ENCODE results near the gene FIBP. TPM values are rescaled to one million over a fixed set of nuclear protein-coding genes. Genes with fewer than 3 reads are reported as not detected.

FIBP gene
- total RNA-seq, 3 donors from 2014 or later = 35.8 to 52.8 (median 47.0) TPM

DNA sequence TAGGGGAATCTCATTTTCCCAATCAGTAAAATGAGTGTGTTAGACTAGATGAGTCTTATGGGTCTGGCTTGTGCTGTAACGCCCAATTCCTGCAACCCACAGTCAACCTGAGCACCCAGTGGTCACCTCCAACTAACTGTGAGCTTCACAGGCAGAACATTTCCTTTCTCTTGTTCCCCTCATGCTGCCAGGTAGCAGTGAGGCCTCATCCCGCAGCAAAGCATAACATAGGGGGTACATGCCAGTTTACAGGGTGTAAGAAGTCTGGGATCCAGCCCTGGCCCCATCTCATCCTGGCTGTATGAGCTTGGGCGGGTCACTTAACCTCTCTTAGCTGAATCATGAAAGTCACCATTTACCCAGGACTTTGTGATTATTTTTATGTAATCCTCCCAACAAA is 19.4 kb downstream of the FIBP start:
- intact Hi-C loops (cut with DNase I, micrococcal nuclease) = no loop called here
- Histone ChIP-seq H3K4me1 (ENCODE audit: low read depth) (peaks cover 7% of the 10 kb centered on the region), H3K36me3 (ENCODE audit: low read depth) (peaks cover 4% of the 10 kb centered on the region), H3K9me3 (no peaks in the 10 kb centered on the region), H3K4me3 (no peak overlapping the region)
- TF ChIP-seq, protein P1, sequence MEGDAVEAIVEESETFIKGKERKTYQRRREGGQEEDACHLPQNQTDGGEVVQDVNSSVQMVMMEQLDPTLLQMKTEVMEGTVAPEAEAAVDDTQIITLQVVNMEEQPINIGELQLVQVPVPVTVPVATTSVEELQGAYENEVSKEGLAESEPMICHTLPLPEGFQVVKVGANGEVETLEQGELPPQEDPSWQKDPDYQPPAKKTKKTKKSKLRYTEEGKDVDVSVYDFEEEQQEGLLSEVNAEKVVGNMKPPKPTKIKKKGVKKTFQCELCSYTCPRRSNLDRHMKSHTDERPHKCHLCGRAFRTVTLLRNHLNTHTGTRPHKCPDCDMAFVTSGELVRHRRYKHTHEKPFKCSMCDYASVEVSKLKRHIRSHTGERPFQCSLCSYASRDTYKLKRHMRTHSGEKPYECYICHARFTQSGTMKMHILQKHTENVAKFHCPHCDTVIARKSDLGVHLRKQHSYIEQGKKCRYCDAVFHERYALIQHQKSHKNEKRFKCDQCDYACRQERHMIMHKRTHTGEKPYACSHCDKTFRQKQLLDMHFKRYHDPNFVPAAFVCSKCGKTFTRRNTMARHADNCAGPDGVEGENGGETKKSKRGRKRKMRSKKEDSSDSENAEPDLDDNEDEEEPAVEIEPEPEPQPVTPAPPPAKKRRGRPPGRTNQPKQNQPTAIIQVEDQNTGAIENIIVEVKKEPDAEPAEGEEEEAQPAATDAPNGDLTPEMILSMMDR (IDR thresholded peaks at IDR 0.05) = no peak
- ATAC-seq = no peak
- no peak for DNase-seq

DNA sequence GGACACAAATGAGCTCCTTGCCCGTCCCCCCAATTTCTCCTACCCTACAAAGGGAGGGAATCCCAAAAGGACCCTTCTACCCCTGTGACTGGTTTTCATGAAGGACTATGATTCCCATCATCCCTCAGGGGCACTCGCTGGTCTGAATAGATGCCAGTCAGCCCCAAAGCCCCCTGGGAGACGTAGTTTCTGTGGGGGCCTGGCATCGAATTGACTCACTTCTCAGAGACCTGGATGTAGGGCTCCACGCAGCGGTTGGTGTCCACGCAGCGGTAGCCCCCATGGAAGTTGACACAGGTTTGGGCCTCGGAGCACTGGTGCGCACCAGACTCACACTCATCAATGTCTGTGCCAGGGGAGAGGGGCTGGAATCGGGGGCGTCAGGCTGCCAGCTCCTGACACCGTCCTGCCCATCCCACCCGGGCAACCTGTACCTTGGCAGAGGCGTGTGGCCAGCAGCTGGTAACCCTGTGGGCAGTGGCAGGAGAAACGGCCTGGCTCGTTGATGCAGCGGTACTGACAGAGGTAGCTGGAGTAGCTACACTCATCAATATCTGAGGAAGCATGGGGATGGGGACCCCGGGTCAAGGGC is 20.1 kb downstream of the FIBP start:
- H3K9me3 ChIP-seq = no peaks in the 10 kb centered on the region
- peak in 1 of 3 donors; percentile 51 for DNase-seq
- TF ChIP-seq, protein P1 (IDR thresholded peaks at IDR 0.05) = no peak
- peaks cover 4% of the 10 kb centered on the region for H3K4me1 ChIP-seq (ENCODE audit: low read depth)
- H3K36me3 ChIP-seq (ENCODE audit: low read depth) = peaks cover 4% of the 10 kb centered on the region
- intact Hi-C loops (cut with DNase I, micrococcal nuclease) = no loop called here
- no peak for ATAC-seq
- H3K4me3 ChIP-seq = no peak overlapping the region

DNA sequence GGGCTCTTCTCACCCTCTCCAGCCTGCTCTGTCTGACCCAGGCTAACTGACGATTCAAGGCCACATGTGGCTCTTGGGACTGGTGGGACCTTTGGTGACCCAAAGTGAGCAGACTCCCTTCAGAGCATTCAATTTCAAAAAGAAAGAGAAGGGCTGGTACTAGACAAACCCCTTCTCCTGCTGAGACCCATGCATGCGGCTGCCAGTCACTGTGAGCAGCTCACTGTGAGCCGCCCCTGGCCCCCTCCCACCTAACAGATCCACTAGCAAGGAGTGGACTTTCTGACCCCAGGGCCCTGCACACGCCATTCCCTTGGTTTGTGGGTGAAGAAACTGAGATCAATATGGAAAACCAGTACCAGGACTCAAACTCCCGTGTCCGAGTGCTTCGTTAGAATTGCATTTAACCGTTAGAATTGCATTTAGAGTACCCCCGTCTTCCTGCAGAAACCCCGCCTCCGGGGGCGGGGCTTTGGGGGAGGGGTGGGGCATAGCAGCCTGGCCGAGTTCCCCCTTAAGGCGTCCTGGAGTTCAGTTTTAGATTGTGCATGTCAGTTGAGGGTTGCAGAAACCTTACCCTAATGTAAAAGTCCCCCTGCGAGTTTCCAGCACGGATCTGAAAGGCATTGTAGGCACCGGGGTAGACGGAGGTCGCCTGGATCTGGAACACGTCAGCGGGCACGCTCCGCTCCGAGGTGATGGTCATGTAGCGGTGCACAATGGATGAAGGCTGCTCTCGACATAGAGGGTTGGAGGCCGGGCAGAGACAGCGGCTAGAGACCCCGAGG is 20.8 kb downstream of the FIBP start:
- Histone ChIP-seq H3K4me1 (ENCODE audit: low read depth) (no peaks in the 10 kb centered on the region), H3K9me3 (no peaks in the 10 kb centered on the region), H3K36me3 (ENCODE audit: low read depth) (peaks cover 4% of the 10 kb centered on the region), H3K4me3 (no peak overlapping the region)
- ATAC-seq (no peak), DNase-seq (peak in 1 of 3 donors; percentile 51)
- intact Hi-C loops (cut with DNase I, micrococcal nuclease) = no loop called here
- TF ChIP-seq, protein P1 (IDR thresholded peaks at IDR 0.05) = no peak

DNA sequence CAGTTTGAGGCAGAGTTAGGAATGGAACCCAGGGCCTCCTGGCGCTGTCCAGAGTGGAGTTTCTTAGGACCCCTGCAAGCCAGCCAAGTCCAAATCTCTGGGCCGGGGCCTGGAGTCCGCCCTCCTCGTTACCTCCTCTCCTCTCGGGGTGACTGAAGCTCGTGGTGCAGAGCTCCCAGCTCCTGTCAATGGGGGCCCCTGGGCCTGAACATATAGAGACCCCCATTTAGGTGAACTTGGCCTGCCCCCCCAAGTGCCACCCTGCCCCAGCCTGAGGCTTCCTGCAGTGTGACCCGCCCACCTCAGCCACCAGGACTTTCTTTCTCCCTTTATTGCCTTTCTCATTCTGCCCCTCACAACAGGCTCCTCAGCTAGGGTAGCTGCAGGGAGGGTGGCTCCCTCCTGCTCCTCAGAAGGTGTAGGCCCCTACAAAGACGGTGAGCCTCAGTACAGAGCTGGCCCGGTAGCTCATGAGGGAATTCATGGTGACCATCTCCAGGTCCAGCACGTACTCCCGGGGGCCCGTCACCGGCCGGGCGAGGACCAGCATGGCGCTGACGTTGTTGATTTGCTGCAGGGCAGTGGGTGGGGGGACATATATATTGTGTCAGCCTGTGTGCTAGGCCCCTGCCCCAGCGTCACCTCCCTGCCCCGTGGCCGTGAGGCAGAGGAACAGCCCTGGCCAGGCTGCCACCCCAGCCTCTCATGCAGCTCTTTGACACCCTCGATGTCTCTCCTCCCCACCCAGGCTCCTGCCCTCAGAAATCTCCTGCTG is 21.6 kb downstream of the FIBP start:
- Histone ChIP-seq H3K4me1 (ENCODE audit: low read depth) (peaks cover 3% of the 10 kb centered on the region), H3K4me3 (no peak overlapping the region)

DNA sequence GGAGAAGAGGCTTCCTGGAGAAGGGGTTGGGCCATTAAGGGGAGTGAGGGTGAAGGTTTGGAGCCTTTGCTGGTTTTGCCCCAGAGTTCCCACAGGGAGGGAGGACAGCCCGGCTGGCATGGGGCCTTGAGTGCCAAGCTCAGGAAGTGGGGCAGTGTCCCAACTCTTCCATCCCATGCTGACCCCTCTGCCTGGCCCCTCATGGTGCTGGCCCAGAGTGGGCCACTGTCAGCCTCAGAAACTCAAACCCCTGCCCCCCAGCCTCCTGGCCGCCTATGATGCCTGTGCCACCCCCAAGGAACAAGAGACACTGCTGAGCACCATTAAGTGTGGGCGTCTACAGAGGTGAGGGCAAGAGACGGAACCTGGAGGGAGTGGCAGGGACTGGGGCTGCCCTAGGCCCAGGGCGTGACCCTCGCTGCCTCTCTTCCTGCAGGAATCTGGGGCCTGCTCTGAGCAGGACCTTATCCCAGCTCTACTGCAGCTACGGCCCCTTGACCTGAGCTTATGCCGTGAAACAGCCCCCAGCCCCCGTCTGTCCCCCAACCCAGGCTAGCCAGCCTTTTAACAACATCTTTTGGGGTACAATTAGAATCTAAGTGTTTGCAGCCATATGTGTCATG is 22.6 kb downstream of the FIBP start:
- intact Hi-C loops (cut with DNase I, micrococcal nuclease) = no loop called here
- peak in 2 of 3 donors; percentile 14 to 40 for DNase-seq
- TF ChIP-seq, protein P1 (IDR thresholded peaks at IDR 0.05) = no peak
- Histone ChIP-seq H3K4me3 (no peak overlapping the region), H3K9me3 (no peaks in the 10 kb centered on the region), H3K4me1 (ENCODE audit: low read depth) (peaks cover 11% of the 10 kb centered on the region), H3K36me3 (ENCODE audit: low read depth) (peaks cover 4% of the 10 kb centered on the region)
- ATAC-seq = no peak

More for the DNA sequence above, 21.6 kb downstream of the FIBP start:
- TF ChIP-seq, protein P1 (IDR thresholded peaks at IDR 0.05) = no peak
- no peaks in the 10 kb centered on the region for H3K9me3 ChIP-seq
- peaks cover 4% of the 10 kb centered on the region for H3K36me3 ChIP-seq (ENCODE audit: low read depth)
- ATAC-seq (no peak), DNase-seq (peak in 2 of 3 donors; percentile 24 to 52)
- intact Hi-C loops (cut with DNase I, micrococcal nuclease) = no loop called here
